DND-41 (cell line): Measurements from ENCODE around the gene GDA.

Source experiments
- ATAC-seq: fragments of 200-7000 bp; cut with Tn5 transposase; 3 replicates; pipeline ENCODE4 v1.9.1; 2021; ENCODE audit warnings: low read depth; ENCODE audit not compliant: insufficient read depth
- DNase-seq: peaks from one replicate; pipeline ENCODE4 v3.0.0-alpha.2; 2020
- H2AFZ ChIP-seq: 2 replicates; pipeline ENCODE4 v1.6.0; 2012; ENCODE audit warnings: low read depth, low read length
- H3K27ac ChIP-seq: 2 replicates; pipeline ENCODE4 v1.5.1; 2012; ENCODE audit warnings: low read length, inconsistent platforms
- H3K27me3 ChIP-seq: fragments of 200-600 bp; sonication (generic); 2 replicates; pipeline ENCODE4 v1.6.0; 2012; ENCODE audit warnings: low read length, mild to moderate bottlenecking, inconsistent platforms; ENCODE audit not compliant: insufficient read depth, poor library complexity
- H3K36me3 ChIP-seq: 2 replicates; pipeline ENCODE4 v1.5.1; 2012; ENCODE audit warnings: low read length, inconsistent platforms; ENCODE audit not compliant: insufficient read depth
- H3K4me1 ChIP-seq: 2 replicates; pipeline ENCODE4 v1.5.1; 2012; ENCODE audit warnings: mild to moderate bottlenecking, low read length; ENCODE audit not compliant: insufficient read depth
- H3K4me2 ChIP-seq: 2 replicates; pipeline ENCODE4 v1.6.0; 2012; ENCODE audit warnings: mild to moderate bottlenecking, moderate library complexity, low read length, inconsistent platforms; ENCODE audit not compliant: insufficient read depth
- H3K4me3 ChIP-seq, 2 experiments: fragments of 200-600 bp in 1 of 2; shearing (Covaris generic) in 1 of 2; 2 replicates each; pipeline ENCODE4 v1.5.1; 2012 to 2016; ENCODE audit warnings: inconsistent platforms in 2 of 2, low read length in 2 of 2, mild to moderate bottlenecking in 2 of 2, low read depth in 1 of 2, moderate library complexity in 1 of 2
- H3K79me2 ChIP-seq: 2 replicates; pipeline ENCODE4 v1.6.0; 2012; ENCODE audit warnings: low read length, inconsistent platforms; ENCODE audit not compliant: insufficient read depth
- H3K9ac ChIP-seq: 2 replicates; pipeline ENCODE4 v1.6.0; 2012; ENCODE audit warnings: low read depth, mild to moderate bottlenecking, inconsistent platforms, low read length, moderate library complexity
- H3K9me3 ChIP-seq: 2 replicates; pipeline ENCODE4 v1.5.1; 2012; ENCODE audit warnings: low read length, moderate library complexity, mild to moderate bottlenecking, inconsistent platforms; ENCODE audit not compliant: insufficient read depth, severe bottlenecking
- H4K20me1 ChIP-seq: 2 replicates; pipeline ENCODE4 v1.6.0; 2012; ENCODE audit warnings: low read length; ENCODE audit not compliant: insufficient read depth
- EZH2 ChIP-seq: IDR thresholded peaks from 3 replicates; pipeline ENCODE4 v1.6.1; 2012; ENCODE audit warnings: borderline replicate concordance, low read depth, mild to moderate bottlenecking, moderate library complexity, low read length, inconsistent platforms; ENCODE audit not compliant: severe bottlenecking
- TF ChIP-seq, protein P1 (sequence below): IDR thresholded peaks from 2 replicates; pipeline ENCODE4 v1.5.1; 2012; ENCODE audit warnings: borderline replicate concordance, low read length, moderate library complexity, mild to moderate bottlenecking; ENCODE audit not compliant: poor library complexity, severe bottlenecking; ENCODE audit errors: extremely low read depth

The GDA gene

DNA sequence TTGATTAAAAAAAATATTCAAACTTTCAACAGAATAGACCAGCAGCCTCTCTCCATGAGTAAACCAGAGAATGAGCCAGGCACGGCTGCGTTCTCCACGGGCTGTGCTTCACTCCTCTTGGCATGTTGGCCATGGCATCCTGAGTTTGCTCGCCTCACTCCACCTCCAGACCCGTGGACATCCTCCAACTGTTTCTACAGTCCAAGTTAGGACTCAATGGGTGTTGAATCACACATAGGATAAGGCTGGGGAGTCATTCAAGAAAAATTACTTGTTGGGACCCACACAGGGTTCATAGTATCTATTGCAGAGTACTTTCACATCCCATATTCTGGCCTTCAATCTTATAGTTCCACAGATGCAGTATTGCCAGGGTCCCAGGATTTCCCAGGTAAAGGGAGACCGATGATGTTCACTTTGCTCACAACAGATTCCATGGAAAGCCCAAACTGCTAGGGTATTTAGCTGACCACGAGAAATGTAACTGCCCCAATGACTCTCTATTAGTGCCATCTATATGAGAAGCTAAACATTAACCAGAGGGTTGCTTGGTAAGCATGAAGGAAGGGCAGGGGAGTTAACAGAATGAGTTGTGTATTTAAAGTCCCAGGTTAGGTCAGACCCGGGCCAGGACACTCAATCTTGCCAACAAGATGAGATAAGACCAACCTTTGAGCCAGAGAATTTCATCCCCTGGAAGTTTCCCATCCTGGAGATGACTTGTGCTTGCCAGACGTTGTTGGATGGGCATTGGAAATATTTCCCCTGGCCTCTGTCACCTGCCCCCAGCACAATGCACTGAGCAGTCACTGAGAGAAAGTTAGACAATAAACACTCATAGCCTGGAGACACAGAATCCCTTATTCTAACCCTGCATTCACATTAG is 19.7 kb upstream of the GDA start:
- no peak overlapping the region for H2AFZ ChIP-seq
- no peaks in the 10 kb centered on the region for H3K9me3 ChIP-seq
- no peak for TF ChIP-seq EZH2
- TF ChIP-seq, protein P1, sequence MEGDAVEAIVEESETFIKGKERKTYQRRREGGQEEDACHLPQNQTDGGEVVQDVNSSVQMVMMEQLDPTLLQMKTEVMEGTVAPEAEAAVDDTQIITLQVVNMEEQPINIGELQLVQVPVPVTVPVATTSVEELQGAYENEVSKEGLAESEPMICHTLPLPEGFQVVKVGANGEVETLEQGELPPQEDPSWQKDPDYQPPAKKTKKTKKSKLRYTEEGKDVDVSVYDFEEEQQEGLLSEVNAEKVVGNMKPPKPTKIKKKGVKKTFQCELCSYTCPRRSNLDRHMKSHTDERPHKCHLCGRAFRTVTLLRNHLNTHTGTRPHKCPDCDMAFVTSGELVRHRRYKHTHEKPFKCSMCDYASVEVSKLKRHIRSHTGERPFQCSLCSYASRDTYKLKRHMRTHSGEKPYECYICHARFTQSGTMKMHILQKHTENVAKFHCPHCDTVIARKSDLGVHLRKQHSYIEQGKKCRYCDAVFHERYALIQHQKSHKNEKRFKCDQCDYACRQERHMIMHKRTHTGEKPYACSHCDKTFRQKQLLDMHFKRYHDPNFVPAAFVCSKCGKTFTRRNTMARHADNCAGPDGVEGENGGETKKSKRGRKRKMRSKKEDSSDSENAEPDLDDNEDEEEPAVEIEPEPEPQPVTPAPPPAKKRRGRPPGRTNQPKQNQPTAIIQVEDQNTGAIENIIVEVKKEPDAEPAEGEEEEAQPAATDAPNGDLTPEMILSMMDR, result no peak
- H3K9ac ChIP-seq, result no peak overlapping the region
- H4K20me1 ChIP-seq, result no peaks in the 10 kb centered on the region
- no peak overlapping the region for H3K4me2 ChIP-seq
- H3K36me3 ChIP-seq, result no peaks in the 10 kb centered on the region
- no peak for ATAC-seq
- no peaks in the 10 kb centered on the region for H3K4me1 ChIP-seq
- H3K27me3 ChIP-seq, result no peaks in the 10 kb centered on the region
- H3K27ac ChIP-seq, result no peak overlapping the region
- no peak for DNase-seq
- H3K79me2 ChIP-seq, result no peaks in the 10 kb centered on the region
- H3K4me3 ChIP-seq, result no peak overlapping the region

DNA sequence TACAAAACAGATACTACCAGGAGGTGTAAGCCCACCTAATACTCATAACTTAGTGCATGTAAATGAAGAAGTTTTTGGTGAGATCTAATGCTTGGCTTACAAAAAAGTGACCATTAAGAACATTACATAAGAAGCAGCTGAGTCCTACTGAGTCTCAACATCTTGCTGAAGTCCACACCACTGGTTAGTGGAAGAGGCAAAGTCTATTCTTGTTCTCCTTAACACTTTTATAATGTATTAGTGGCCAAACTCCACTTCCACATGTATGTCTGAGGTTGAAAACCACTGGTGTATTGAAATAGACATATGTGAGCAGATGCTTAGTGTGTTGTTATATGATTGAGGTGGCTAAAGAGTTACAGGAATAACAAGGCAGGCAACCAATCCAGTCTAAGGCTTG is 18.9 kb upstream of the GDA start:
- ATAC-seq (no peak), DNase-seq (no peak)
- Histone ChIP-seq H3K36me3 (no peaks in the 10 kb centered on the region), H3K4me1 (no peaks in the 10 kb centered on the region), H4K20me1 (no peaks in the 10 kb centered on the region), H2AFZ (no peak overlapping the region), H3K9ac (no peak overlapping the region), H3K27me3 (no peaks in the 10 kb centered on the region), H3K4me3 (no peak overlapping the region), H3K9me3 (no peaks in the 10 kb centered on the region), H3K4me2 (no peak overlapping the region), H3K79me2 (no peaks in the 10 kb centered on the region), H3K27ac (no peak overlapping the region)
- TF ChIP-seq, protein P1, result no peak
- no peak for TF ChIP-seq EZH2

DNA sequence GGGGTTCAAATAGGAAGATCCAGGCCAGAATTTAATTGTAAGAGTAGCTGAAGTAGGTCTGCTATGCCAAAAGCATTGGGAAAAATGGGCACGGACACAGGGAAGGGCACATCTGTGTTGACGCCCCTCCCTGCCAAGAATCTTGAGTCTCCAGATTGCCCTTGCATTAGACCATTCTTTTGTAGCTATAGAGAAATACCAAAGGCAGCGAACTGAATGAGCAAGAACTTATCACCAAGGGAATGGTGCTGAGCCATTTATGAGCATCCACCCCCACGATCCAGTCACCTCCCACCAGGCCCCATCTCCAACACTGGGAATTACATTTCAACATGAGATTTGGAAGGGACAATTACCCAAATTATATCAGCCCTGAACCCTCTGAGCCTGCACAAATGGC is 18.0 kb upstream of the GDA start:
- H3K36me3 ChIP-seq, result no peaks in the 10 kb centered on the region
- no peak overlapping the region for H3K27ac ChIP-seq
- H3K4me3 ChIP-seq, result no peak overlapping the region
- H3K9me3 ChIP-seq, result no peaks in the 10 kb centered on the region
- ATAC-seq (no peak), DNase-seq (no peak)
- H3K4me2 ChIP-seq, result no peak overlapping the region
- H4K20me1 ChIP-seq, result no peaks in the 10 kb centered on the region
- H3K79me2 ChIP-seq, result no peaks in the 10 kb centered on the region
- no peaks in the 10 kb centered on the region for H3K4me1 ChIP-seq
- H3K9ac ChIP-seq, result no peak overlapping the region
- no peak overlapping the region for H2AFZ ChIP-seq
- TF ChIP-seq, protein P1, result no peak
- TF ChIP-seq EZH2, result no peak
- H3K27me3 ChIP-seq, result no peaks in the 10 kb centered on the region
